HG03025 (cell line): ENCODE data around the gene FHL1.

Experiments used
- ATAC-seq: cut with Tn5 transposase; IDR thresholded peaks from one replicate; pipeline ENCODE4 v1.9.1; 2021; ENCODE audit warnings: mild to moderate bottlenecking, moderate library complexity; ENCODE audit not compliant: unreplicated experiment, low FRiP score

FHL1 gene

GRCh38 chrX:136246201-136246600 is 98.9 kb downstream of the FHL1 start:
- ATAC-seq = no peak

- peak; percentile 40 for ATAC-seq
These were observed 103.1 kb downstream of the FHL1 start for GRCh38 chrX:136250191-136251040.

GRCh38 chrX:136251041-136251991 is 104.0 kb downstream of the FHL1 start, which contains the start of gene MAP7D3:
Gene MAP7D3 (minus strand): TSS chrX:136251400. CDS start chrX:136251358, 42 bp downstream.
- peak; percentile 78 for ATAC-seq

DNA sequence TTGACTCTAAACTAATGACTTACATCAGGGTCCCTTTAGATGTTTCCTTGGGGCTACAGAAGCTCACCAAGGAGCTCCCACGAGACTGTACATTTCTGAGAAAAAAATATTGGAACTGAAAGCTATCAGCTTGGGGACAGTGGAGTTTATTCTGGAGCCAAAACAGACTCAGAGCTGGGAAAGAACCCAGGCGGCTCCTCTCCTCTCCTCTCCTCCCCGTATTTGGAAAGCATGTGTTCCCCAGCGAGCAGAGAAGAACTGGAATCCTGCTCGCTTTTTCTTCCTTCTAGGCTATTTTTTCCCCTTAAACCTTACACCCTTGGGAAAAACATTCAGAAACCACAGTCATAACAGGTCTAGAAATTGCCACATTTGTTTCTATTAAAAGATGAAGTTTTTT is 108.2 kb downstream of the FHL1 start:
- ATAC-seq = no peak

DNA sequence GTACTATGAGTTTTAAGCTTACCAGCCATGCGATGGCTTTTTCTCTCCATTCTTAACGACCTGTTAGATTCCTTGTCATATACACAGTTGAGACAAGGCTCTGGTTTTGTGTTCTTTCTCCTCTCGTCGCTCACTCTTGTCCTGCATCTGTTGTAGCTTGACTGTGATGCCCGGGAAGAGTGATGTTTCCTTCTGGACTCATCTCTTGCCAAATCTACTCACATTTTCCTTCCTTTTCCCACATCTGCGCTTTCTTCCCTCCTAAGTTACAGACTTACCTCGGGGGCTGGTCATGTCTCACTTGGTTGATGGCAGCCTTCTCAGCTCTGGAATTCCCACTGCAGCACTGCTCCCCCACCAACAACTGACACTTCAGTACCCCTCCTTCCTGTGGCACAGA is 108.7 kb downstream of the FHL1 start:
- no peak for ATAC-seq

DNA sequence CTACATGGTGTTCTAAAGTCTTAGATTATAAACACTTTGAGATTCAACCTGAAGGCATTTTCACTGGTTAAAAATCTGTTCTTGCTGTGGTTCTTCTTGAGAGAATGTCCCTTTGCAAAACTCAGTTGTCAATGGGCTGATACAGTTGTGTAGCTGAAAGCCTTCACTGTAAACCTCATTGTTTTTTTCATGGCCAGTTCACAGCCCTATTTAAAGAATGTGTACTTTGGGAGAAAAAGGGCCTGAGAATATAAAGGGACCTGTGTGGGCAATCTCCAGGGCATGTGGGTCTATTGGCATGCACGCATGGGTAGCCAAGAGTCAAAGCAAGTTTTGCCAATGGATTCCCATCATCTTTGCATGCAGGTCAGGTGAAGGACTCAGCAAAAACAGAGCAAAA is 111.6 kb downstream of the FHL1 start:
- no peak for ATAC-seq

DNA sequence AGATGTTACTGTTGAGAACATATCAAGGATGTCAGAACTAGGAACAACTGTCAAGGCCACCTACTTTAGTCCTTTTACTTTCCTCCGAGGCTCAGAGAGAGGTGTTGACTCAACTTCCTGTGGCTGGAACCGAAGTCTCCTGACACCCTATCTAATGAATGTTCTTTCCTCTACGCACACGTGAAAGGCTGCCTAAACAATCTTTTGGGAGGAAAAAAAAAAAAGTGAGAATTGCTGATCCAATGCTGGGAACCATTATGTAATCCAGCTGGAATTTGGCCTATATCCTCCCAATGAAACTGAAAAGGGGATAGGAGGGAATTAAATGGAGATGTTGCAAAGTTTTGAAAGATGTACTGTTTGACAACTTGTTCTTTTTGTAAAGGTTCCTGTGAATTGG is 112.2 kb downstream of the FHL1 start:
- no peak for ATAC-seq

- ATAC-seq = no peak
These were observed 113.4 kb downstream of the FHL1 start for GRCh38 chrX:136260776-136261175.
